KMS-11 (cell line): ENCODE results near the gene GDF7.

ENCODE experiments used
- H2AFZ ChIP-seq: fragments of 200-600 bp; sonication (generic); 2 replicates; pipeline ENCODE4 v1.6.1; 2016; ENCODE audit warnings: antibody characterized with exemption, mixed run types, low read depth
- H3K27ac ChIP-seq: fragments of 200-600 bp; sonication (generic); 2 replicates; pipeline ENCODE4 v1.6.1; 2016; ENCODE audit warnings: mild to moderate bottlenecking, mixed run types
- H3K27me3 ChIP-seq: fragments of 200-600 bp; sonication (generic); 2 replicates; pipeline ENCODE4 v1.6.1; 2017; ENCODE audit warnings: mild to moderate bottlenecking, low read depth, mixed run types, moderate library complexity; ENCODE audit not compliant: insufficient read depth
- H3K36me3 ChIP-seq: fragments of 200-600 bp; sonication (generic); 2 replicates; pipeline ENCODE4 v1.6.1; 2017; ENCODE audit warnings: mild to moderate bottlenecking, mixed run types; ENCODE audit not compliant: insufficient read depth
- H3K4me1 ChIP-seq: fragments of 200-600 bp; sonication (generic); 2 replicates; pipeline ENCODE4 v1.6.1; 2016; ENCODE audit warnings: mild to moderate bottlenecking, low read depth, mixed run types; ENCODE audit not compliant: poor library complexity, severe bottlenecking
- H3K4me2 ChIP-seq: fragments of 200-600 bp; sonication (generic); 2 replicates; pipeline ENCODE4 v1.7.0; 2016; ENCODE audit warnings: mild to moderate bottlenecking, mixed run types
- H3K4me3 ChIP-seq: fragments of 200-600 bp; sonication (generic); IDR thresholded peaks from 2 replicates; pipeline ENCODE4 v1.6.1; 2017; ENCODE audit warnings: low read depth, low read length, mixed read lengths; ENCODE audit not compliant: insufficient read depth
- H3K79me2 ChIP-seq: fragments of 200-600 bp; sonication (generic); 2 replicates; pipeline ENCODE4 v1.6.1; 2016; ENCODE audit warnings: low read depth, mixed run types; ENCODE audit not compliant: insufficient read depth
- H3K9ac ChIP-seq: fragments of 200-600 bp; sonication (generic); 2 replicates; pipeline ENCODE4 v1.6.1; 2016; ENCODE audit warnings: mild to moderate bottlenecking, mixed run types
- H4K20me1 ChIP-seq: fragments of 200-600 bp; sonication (generic); 2 replicates; pipeline ENCODE4 v1.6.1; 2016; ENCODE audit warnings: mild to moderate bottlenecking, mixed run types; ENCODE audit not compliant: insufficient read depth
- CTCF ChIP-seq: fragments of 200-600 bp; sonication (generic); conservative IDR thresholded peaks from 2 replicates; pipeline ENCODE4 v1.6.1; 2017; ENCODE audit warnings: low read depth, mild to moderate bottlenecking, antibody characterized with exemption, low read length, moderate library complexity, mixed read lengths

GDF7 gene

GRCh38 chr2:20622296-20622686, 44.7 kb upstream of the GDF7 start:
- no peak overlapping the region for H3K9ac ChIP-seq

GRCh38 chr2:20622731-20623130, 44.2 kb upstream of the GDF7 start:
- Histone ChIP-seq H3K36me3 (no peaks in the 10 kb centered on the region), H3K79me2 (no peaks in the 10 kb centered on the region), H3K27me3 (no peaks in the 10 kb centered on the region), H3K4me1 (no peaks in the 10 kb centered on the region), H3K27ac (no peak overlapping the region), H3K4me2 (no peak overlapping the region), H3K4me3 (no peak overlapping the region), H4K20me1 (no peaks in the 10 kb centered on the region), H2AFZ (no peak overlapping the region), H3K9ac (no peak overlapping the region)
- no peak for TF ChIP-seq CTCF

More at GRCh38 chr2:20622296-20622686, 44.7 kb upstream of the GDF7 start:
- H2AFZ ChIP-seq = no peak overlapping the region
- H3K4me3 ChIP-seq = no peak overlapping the region
- no peaks in the 10 kb centered on the region for H3K27me3 ChIP-seq
- TF ChIP-seq CTCF = no peak
- H3K79me2 ChIP-seq = no peaks in the 10 kb centered on the region
- H4K20me1 ChIP-seq = no peaks in the 10 kb centered on the region
- no peaks in the 10 kb centered on the region for H3K4me1 ChIP-seq
- no peaks in the 10 kb centered on the region for H3K36me3 ChIP-seq
- H3K27ac ChIP-seq = no peak overlapping the region
- no peak overlapping the region for H3K4me2 ChIP-seq

- Histone ChIP-seq H3K4me2 (no peak overlapping the region), H2AFZ (no peak overlapping the region), H4K20me1 (no peaks in the 10 kb centered on the region), H3K79me2 (no peaks in the 10 kb centered on the region), H3K4me3 (no peak overlapping the region), H3K27ac (no peak overlapping the region), H3K27me3 (no peaks in the 10 kb centered on the region), H3K9ac (no peak overlapping the region), H3K36me3 (no peaks in the 10 kb centered on the region), H3K4me1 (no peaks in the 10 kb centered on the region)
- no peak for TF ChIP-seq CTCF
Measured at GRCh38 chr2:20623241-20623640, 43.7 kb upstream of the GDF7 start.

- H3K9ac ChIP-seq = no peak overlapping the region
- H3K4me3 ChIP-seq = no peak overlapping the region
- TF ChIP-seq CTCF = no peak
- no peak overlapping the region for H2AFZ ChIP-seq
- H3K4me1 ChIP-seq = no peaks in the 10 kb centered on the region
- no peaks in the 10 kb centered on the region for H3K36me3 ChIP-seq
- H3K4me2 ChIP-seq = no peak overlapping the region
- H3K27ac ChIP-seq = no peak overlapping the region
- no peaks in the 10 kb centered on the region for H3K79me2 ChIP-seq
- H4K20me1 ChIP-seq = no peaks in the 10 kb centered on the region
- no peaks in the 10 kb centered on the region for H3K27me3 ChIP-seq
Measured at GRCh38 chr2:20623741-20624155, 43.2 kb upstream of the GDF7 start.
